Medulla oblongata (tissue), 1 donor: ENCODE data around the gene TRPM3.
A peak's percentile ranks its signal among the peaks of the same experiment; 100 is the strongest.
"Not testable (repeated sequence)": the region's sequence is repeated elsewhere in the genome, so short reads cannot be mapped to it uniquely, and the experiment has no call there.

Experiments used
- DNase-seq: peaks from one replicate; pipeline ENCODE4 v3.0.0-alpha.2; 2015; ENCODE audit errors: extremely low spot score

TRPM3 gene

DNA sequence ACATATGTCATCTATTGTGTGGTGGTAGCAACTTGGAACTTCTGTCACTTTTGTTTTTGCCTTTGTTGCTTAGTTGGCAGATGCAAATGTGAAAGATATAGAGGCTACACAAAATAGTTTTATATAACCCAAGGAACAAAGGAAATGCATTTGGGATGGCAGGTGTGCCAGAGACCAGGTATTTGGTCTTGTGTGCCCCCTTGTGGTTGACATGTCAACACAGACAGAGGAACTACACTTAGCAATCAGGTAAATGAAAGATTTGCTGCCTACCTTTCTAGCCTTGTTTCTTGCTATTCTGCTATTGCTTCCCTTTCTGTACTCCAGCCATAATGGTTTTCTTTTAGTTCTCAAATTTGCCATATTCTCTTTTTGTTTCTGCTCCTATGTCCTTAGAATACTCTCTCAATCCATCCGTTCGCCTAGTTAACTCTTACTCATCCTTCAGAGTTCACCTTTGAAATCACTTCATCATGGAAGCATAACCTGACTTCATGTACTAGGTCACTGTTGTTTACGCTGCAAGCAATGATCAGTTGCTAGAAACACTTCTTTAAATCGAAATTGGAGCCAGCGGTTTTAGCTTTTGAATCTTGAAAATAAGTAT lies 119.5 kb downstream of the TRPM3 start:
- no peak for DNase-seq

DNA sequence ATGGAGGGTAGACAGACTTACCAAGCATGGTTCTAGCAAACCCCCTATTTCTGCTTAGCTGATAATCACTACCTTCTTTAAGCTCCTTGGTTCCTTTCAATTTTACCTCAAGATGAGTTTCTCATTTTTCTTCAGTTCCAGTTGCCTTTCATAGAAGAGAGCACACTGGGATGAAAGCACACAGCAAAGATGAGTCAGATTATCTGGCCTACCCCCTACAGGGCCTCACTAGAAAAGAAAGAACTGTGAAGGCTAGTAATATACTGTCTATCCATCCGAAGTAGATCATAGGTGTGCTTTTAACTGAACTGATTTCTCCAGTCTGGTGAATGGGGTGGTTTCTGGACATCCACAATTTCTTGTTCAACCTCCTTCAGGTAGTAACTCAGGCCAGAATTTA lies 122.5 kb downstream of the TRPM3 start:
- DNase-seq, result no peak

DNA sequence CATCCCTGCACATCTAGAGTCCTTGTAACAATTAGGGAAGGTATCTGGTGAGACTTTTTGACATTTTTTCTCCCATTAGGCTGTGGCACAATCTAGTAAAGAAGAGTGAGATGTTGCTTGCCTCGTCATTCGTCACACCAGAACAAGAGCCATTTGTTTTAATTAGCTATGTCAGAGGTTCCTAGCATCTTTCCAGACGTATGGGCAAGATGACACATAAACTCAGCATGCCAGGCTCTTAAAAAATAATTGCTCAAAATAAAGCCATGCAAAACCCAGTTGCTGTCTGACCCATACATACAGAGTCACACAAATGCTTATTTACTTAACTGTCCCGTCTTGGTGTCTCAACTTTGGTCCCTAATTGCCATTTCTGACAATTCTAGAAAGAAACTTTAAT lies 125.9 kb downstream of the TRPM3 start:
- DNase-seq, result no peak

DNA sequence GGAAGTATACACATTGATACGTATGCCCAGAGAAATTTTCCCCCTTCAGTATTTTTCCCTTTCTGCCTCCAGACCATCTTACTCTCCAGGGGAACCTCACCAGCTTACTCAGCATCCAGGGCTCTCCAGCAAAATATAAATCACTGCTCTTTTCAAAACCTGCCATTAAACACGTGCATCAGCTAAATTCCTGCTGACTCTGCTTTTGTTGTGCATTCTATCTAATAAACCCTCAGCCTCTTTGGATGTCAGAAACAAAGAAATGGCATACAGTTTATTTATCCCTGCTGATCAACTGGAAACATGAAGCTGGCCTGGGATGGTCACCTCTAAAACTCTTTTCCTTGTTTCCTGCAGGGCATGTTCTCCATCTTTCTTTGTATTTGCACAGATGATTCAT lies 126.8 kb downstream of the TRPM3 start:
- no peak for DNase-seq

DNA sequence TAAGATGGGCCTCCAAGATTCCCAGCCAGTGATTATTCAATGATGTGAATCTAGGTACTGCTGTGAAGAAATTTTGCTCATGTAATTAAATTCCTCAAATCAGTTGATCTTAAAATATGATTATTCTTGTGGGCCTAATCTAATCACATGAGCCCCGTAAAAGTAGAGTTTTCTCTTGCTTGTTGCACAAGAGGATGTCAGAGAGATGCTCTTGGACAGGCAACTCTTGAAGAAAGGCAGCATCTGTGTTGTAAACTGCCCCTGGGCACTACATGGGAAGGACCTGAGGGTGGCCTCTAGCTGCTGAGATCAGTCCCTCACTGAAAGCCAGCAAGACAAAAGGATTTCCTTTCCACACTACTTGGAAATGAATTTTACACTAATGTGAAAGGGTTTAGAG lies 132.9 kb downstream of the TRPM3 start:
- DNase-seq, result no peak

DNA sequence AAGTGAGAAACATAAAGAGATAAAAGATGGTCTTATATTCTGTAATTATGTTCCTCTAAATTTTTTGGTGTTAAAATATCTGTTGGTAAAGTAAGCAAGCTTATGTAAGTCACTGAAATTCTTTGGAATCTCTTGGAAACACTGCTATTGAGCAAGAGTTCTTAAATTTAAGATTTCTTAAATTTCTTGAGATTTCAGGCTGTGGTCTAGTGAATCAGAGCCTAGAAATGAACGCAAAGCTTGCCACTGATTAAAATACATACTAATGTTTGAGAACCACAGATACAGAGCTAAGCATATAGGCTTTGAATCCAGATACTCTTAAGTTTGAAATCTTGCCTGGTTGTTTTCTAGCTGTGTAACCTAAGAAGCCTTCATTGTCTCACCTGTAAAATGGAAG lies 133.4 kb downstream of the TRPM3 start:
- no peak for DNase-seq

DNA sequence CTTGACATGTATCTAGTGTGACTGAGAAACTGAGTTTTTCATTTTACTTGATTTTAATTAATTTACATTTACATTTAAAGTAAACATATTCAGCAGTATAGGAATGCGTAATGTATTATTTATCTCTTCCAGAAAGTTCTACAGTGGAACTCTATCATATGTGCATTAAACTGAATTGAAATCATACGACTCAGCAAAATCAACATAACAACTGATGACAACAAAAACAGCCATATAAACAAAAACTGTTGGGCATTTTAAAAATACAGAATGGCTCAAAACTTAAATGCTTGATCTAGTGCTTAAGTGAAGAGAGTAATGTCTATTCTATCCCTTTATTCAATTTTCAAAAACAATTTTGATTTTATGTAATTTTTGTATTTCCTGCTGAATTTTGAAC lies 134.4 kb downstream of the TRPM3 start:
- no peak for DNase-seq

DNA sequence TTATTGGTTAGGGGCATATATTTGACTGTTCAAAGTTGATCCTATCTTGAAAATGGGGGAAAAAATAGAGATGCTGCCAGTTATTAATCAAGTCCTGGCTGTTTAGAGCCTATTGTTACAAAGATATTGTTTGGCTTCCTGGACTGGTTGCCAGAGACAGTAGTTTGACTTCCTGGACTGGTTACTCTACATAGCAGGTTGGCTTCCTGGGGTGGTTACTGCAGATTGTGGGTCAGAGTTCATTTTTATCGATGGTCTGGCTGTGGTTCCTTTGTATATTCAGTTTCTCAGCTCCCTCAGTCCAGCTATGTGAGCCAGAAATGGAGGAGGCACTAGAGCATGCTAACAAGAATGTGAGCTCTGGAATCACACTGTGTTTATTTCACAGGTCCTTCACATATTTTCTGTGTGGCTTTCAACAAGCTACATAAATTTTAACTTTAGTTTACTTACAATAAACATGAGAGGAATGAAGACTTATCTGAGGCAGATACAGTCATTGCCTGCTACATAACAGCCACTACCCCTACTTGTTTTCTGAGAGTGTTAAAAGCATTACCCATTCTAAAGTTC lies 137.6 kb downstream of the TRPM3 start:
- no peak for DNase-seq

DNA sequence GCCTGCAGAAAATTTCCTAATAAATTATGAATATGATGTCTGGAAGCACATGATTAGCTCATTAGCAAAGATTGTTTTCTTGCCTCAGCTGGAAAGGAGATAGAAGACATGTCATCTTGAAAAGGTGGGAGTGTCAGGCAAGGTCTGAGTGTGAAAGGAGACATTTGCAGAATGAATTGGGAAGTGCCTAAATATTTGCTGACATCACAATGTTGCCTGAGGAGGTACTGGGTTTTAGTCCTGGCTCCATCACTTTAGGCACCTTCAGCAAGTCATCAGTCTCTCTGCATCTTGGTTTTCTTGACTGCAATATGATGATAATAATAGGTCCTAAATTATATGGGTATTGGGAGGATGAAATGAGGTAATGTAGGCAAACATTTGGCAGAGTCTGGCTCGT lies 140.1 kb downstream of the TRPM3 start:
- DNase-seq, result no peak

DNA sequence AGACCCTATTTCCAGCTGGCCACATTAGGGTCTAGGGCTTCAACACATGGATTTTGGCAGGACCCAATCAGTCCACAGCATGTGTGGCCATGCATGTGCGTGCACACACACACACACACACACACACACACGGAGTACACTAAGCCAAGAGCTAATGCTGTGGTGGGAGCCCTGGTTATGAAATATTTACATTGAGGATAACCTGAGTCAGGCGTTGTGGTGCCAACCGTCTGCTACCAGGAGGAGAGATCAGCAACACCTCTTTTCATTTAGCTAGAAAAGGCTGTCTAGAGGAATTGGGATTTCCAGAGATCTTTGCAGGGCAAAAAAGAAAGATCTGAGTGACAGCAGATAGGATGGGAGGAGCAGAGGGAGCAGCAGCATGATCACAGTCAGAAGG lies 141.5 kb downstream of the TRPM3 start:
- DNase-seq, result no peak

DNA sequence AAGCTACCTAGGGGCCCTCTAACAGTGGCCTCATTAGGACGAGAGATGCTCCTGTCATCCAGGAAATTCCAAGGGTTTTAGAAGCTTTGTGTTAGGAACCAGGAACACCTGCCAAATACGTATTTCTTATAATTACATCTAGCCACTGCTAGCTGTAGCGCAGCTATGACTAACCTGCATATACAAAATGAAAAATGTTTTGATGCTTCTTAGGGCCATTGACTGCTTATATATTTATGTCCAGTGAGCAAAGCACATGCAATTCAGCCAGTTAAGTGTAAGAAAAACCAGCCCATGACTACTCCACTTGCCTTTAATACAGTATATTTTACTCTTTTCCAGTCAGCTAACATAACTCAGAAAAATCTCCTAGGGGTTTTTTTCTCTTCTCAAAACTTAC lies 143.3 kb downstream of the TRPM3 start:
- DNase-seq, result no peak

DNA sequence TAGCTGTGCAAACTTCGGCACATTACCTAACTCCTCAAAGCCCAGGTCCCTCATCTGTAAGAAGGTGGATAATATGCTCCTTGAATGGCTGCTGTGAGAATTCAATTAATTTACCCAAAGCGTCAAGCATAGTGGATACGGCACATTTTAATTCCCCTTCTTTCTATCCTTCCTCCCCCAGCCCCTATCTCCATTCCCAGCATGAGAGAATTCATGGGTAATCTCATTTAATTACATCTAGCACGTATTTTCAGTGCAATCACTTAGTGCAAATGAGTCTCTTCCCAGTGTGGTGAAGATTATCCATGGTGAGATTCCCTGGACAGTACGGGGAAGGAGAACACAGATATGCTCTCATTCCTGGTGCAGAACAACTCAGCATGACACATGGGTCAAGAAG lies 145.6 kb downstream of the TRPM3 start:
- no peak for DNase-seq

DNA sequence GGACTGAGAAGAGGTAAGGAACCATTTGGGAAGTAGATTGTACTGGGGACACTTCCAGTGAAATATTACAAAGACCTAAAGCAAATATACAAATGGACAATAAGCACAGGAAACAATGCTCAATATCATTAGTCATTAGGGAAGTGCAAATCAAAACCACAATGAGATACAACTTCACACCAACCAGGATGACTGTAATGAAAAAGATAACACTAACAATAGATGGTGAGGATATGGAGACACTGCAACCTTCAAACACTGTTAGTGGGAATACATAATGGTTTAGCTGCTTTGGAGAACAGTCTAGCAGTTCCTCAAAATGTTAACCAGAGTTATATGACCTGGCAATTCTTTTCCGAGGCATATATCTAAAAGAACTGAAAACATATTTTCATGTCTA lies 149.7 kb downstream of the TRPM3 start:
- DNase-seq, result no peak

DNA sequence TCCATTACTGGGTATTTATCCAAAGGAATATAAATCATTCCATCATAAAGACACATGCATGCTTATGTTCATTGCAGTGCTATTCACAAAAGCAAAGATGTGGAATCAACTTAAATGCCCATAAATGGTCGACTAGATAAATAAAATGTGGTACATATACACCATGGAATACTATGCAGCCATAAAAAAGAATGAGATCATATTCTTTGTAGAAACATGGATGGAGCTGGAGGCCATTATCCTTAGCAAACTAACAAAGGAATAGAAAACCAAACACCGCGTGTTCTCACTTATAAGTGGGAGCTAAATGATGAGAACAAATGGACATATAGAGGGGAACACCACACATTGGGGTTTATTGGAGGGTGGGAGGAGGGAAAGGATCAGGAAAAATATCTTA lies 155.0 kb downstream of the TRPM3 start:
- not testable (repeated sequence) for DNase-seq

DNA sequence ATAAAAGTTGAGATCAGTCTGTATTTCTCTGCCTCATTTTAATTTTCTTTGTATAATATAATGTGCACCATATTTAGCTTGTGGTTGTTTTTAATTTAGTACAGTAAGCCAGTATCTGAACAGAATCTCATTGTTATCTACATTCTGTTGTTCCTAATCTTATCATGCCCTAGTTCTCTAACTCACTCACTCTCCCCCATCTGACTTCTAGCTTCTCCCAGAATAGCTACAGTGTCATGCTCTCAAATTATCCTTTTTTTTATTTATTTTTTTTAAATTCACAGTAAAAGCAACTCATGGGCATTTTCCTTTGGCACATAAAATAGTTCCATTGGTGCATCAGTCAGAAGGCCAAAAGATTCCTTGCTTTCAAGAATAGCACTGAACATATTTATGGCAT lies 156.6 kb downstream of the TRPM3 start:
- no peak for DNase-seq

DNA sequence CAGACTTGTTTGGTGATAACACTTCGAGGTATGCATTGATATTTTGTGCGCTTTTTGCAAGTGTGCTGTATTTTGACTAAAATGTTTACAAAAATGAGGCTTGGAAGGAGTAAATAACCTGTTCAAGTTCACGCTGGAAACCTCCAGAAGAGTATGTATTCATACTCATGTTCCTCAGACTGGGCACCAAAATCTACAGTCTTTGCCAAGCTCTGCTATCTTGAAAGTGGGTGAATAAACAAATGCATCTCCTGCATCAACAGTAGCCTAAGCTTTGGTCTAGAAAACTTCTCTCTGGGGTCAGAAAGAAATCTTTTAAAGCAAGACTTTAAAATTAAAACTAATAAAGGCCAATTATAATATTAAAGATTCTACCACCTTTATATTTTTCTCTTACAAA lies 157.9 kb downstream of the TRPM3 start:
- no peak for DNase-seq

DNA sequence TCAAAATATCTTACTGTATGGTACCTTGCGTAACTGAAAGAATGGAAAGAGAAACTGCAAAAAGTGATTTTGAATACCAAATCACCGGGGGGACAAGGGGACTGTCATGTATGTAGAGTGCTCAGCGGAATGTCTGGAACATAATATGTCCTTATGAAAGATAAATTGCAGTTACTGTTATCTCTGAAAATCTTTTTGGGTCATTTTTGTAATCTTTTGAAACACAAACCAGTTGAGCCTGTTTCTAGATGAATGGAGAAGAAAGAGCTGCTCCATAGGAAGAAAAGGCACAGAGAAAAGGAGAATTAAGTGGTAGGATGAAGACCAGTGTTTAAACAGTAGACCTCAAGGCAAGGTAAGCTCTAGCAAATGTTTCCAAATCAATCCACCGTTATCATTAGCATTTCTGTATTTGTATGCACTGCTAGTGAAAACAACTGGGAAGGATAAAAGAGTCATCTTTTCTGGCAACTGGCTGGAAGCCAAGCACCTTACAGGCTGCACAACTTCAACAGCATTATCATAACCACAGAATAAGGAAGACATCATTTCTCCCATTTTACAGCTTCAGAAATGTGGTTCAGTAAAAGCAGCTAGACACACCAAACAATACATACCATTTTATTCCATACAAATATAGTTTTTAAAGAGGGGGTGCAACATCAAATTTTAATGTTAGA lies 158.5 kb downstream of the TRPM3 start:
- DNase-seq, result no peak

DNA sequence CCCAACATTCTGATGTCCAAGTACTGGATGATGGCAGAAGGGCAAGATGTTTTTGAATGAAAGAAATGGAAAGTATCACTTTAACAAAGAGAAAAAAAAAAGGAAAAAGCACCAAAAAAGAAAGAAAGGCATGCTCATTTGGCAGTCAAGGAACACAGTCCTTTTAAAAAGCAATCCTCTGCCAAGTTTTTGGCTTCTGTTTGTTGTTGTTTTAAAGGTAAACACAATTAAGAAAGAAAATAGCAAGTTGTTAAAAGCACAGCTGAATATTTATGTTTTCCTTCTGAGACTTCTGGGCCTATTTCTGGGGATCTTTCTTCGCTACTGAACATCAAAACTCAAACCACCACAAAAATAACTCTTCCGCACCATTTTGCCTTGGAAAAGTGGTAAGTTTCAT lies 162.1 kb downstream of the TRPM3 start:
- peak; percentile 48 for DNase-seq

DNA sequence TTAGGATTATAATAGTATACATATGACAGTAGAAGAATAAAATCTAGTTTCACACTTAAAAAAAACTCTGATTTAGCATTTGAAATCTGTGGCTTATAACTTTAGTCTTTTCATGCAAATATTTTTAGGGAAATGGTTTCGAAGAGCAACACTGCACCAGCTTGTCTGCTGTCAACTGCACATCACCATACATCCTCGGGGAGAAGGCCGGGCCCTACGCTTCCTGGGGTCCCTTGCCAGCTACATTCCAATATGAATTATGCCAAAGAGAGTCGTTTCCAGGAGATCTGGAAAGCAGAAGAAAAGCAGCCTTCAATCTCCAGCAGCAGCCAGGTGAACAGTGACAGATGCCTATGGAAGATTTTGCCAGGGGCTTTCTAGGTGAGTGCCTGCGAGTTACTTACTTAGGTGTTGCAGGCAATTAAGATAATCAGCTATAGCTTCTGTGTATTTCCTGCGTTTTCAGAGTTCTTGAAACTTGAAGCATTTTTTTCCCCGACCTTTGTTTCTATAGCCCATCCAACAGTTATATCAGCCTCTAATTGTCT lies 166.8 kb downstream of the TRPM3 start:
- DNase-seq, result no peak

DNA sequence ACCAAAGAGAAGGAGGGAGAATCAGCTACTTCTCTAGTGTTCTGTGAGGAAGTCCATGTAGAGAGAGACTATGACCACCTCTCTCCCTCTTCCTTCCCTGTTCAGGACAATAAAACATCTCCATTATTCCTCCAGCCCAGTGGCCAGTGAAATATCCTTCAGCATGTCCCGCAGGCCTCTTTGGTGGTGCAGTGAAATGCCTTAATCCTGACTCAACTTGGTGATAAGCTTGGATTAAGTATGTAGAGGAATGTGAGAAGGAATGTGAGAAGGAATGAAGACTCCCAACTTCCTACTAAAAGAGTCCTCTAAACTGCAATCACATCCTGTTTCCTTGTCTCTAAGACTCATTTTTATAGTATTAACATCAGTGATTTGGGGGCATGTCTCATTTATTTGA lies 167.3 kb downstream of the TRPM3 start:
- DNase-seq, result no peak

DNA sequence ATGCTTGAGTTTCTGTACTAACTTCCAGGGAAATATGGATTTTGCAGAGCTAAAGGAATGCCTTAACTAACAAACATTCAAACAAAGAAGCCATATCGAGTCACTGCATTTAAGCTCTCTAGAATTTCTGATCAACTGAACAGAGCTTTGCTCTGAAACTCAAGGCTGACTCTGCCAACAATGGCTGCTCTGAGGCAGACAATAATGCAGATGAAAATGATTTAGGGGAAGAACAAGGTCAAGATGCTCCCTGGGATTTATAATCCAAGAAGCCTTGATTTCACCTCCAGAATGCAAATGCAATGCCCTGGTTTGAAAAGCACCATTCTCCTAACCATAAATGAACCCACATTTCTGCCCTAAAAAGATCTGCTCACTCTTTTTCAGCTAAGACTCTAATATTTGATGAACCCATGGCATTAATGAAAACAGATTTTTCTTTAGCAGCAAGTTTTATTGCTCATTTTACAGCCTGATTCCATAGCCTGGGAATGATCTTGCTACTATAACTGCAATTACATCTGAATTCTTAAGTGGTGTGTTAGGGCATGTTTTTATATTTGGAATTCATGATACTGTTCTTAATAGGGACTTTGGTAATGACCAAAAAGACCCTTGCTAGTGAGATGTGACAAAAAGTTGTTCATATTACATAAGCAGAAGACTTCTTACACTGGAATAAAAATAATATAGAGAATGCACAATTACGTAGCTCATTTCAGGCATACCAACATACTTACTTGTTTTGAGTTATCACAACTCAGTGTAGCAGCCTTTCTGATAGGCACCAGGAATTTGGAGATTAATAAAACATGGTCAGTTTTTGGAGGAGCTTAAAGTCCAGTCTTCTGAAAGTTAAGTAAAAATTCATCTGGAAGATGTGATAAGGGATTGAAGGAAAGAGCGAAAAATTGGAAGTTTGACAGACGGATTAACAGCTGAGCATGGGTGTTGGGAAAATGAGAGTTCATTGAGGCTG lies 169.4 kb downstream of the TRPM3 start:
- no peak for DNase-seq

DNA sequence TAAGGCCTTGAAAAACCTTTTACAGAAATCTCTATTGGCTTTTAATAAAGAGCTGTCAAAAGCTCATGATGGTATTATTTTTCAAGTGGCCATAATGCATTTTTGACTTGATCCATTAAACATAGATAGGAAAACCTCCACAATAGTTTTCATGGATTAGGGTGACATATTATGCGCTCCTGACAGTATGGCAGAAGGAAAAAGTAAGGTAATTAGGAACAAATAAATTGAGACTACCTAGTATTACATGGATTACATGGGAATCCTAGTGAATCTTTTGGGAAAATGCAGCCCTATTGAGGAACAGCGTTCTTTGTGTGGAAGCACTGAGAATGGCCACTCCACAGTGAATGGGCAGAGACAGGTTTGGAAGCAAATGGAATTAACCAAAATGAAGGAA lies 171.2 kb downstream of the TRPM3 start:
- DNase-seq, result no peak
